GM21717 (cell line): Measurements from ENCODE around the gene SLC6A3.
"Not testable (repeated sequence)": the region's sequence is repeated elsewhere in the genome, so short reads cannot be mapped to it uniquely, and the experiment has no call there.

Experiments
- ATAC-seq: cut with Tn5 transposase; IDR thresholded peaks from one replicate; pipeline ENCODE4 v1.9.1; 2021; ENCODE audit warnings: mild to moderate bottlenecking, moderate library complexity; ENCODE audit not compliant: unreplicated experiment

SLC6A3 gene

GRCh38 chr5:1422522-1422921 is 22.7 kb downstream of the SLC6A3 start:
- not testable (repeated sequence) for ATAC-seq

- ATAC-seq: no peak
Measured at GRCh38 chr5:1421521-1422341, 23.5 kb downstream of the SLC6A3 start.

- no peak for ATAC-seq
Measured at GRCh38 chr5:1420211-1421195, 24.7 kb downstream of the SLC6A3 start.

GRCh38 chr5:1419476-1420210 is 25.6 kb downstream of the SLC6A3 start:
- ATAC-seq: no peak

GRCh38 chr5:1418921-1419280 is 26.3 kb downstream of the SLC6A3 start:
- ATAC-seq: no peak

- no peak for ATAC-seq
Measured at GRCh38 chr5:1418238-1418920, 26.9 kb downstream of the SLC6A3 start.

- ATAC-seq: no peak
Measured at GRCh38 chr5:1417586-1418225, 27.5 kb downstream of the SLC6A3 start.

- no peak for ATAC-seq
Measured at GRCh38 chr5:1416856-1417469, 28.3 kb downstream of the SLC6A3 start.

GRCh38 chr5:1415626-1416360 is 29.4 kb downstream of the SLC6A3 start:
- ATAC-seq: no peak

GRCh38 chr5:1415059-1415425 is 30.2 kb downstream of the SLC6A3 start:
- ATAC-seq: no peak

GRCh38 chr5:1414311-1415058 is 30.8 kb downstream of the SLC6A3 start:
- ATAC-seq: no peak

- no peak for ATAC-seq
Measured at GRCh38 chr5:1413611-1414241, 31.5 kb downstream of the SLC6A3 start.

GRCh38 chr5:1413211-1413610 is 32.0 kb downstream of the SLC6A3 start:
- ATAC-seq: no peak

- no peak for ATAC-seq
Measured at GRCh38 chr5:1412621-1413020, 32.6 kb downstream of the SLC6A3 start.

GRCh38 chr5:1412163-1412562 is 33.1 kb downstream of the SLC6A3 start:
- ATAC-seq: no peak

GRCh38 chr5:1411099-1411498 is 34.1 kb downstream of the SLC6A3 start:
- no peak for ATAC-seq

- no peak for ATAC-seq
Measured at GRCh38 chr5:1410156-1411014, 34.9 kb downstream of the SLC6A3 start.
